HepG2 (cell line): Measurements from ENCODE around the gene PLIN5. TPM values are rescaled to one million over a fixed set of nuclear protein-coding genes. Genes with fewer than 3 reads are reported as not detected.

Source experiments
- ATF2 ChIP-seq: sonication (generic); formaldehyde crosslinking; IDR thresholded peaks from 2 replicates; pipeline ENCODE4 v1.4.0; 2020; ENCODE audit warnings: missing genetic modification reagents
- ATF4 ChIP-seq, 2 experiments: fragments of 450-650 bp in 1 of 2; sonication (generic) in 1 of 2; formaldehyde crosslinking; IDR thresholded peaks; 2 replicates each; pipeline versions ENCODE4 v1.5.0 to v1.8.0; 2020 to 2022; ENCODE audit warnings: mild to moderate bottlenecking in 1 of 2, missing genetic modification reagents in 1 of 2
- GATAD2A ChIP-seq: IDR thresholded peaks from 2 replicates; pipeline ENCODE4 v1.6.1; 2016
- HDAC2 ChIP-seq: sonication (generic); formaldehyde crosslinking; IDR thresholded peaks from 2 replicates; pipeline ENCODE4 v1.4.0; 2020; ENCODE audit warnings: missing genetic modification reagents
- HMG20B ChIP-seq: conservative IDR thresholded peaks from 2 replicates; pipeline ENCODE4 v1.6.1; 2016; ENCODE audit warnings: missing genetic modification reagents, missing compliant biosample characterization
- IRF2 ChIP-seq: IDR thresholded peaks from 2 replicates; pipeline ENCODE4 v1.6.1; 2018; ENCODE audit warnings: missing genetic modification reagents, missing compliant biosample characterization
- PAXIP1 ChIP-seq: sonication (generic); formaldehyde crosslinking; conservative IDR thresholded peaks from 2 replicates; pipeline ENCODE4 v1.4.0; 2020; ENCODE audit warnings: mild to moderate bottlenecking, missing genetic modification reagents, moderate library complexity
- SAFB2 ChIP-seq: sonication (generic); formaldehyde crosslinking; IDR thresholded peaks from 2 replicates; pipeline ENCODE4 v1.5.1; 2020; ENCODE audit warnings: missing genetic modification reagents, low read depth, mild to moderate bottlenecking, borderline replicate concordance
- SOX6 ChIP-seq, 2 experiments: fragments of 450-650 bp in 1 of 2; sonication (generic) in 1 of 2; formaldehyde crosslinking in 1 of 2; IDR thresholded peaks; 2 replicates each; pipeline versions ENCODE4 v1.4.0 to v1.6.1; 2017 to 2020; ENCODE audit warnings: antibody characterized with exemption in 1 of 2, mild to moderate bottlenecking in 1 of 2, missing genetic modification reagents in 1 of 2
- TBX2 ChIP-seq: sonication (generic); formaldehyde crosslinking; IDR thresholded peaks from 2 replicates; pipeline ENCODE4 v1.5.0; 2020; ENCODE audit warnings: missing genetic modification reagents, mild to moderate bottlenecking, borderline replicate concordance
- ZFYVE20 ChIP-seq: sonication (generic); formaldehyde crosslinking; IDR thresholded peaks from 2 replicates; pipeline ENCODE4 v1.8.0; 2023; ENCODE audit warnings: low read depth, mild to moderate bottlenecking, moderate library complexity, missing genetic modification reagents, borderline replicate concordance
- ZNF616 ChIP-seq: sonication (generic); formaldehyde crosslinking; IDR thresholded peaks from 2 replicates; pipeline ENCODE4 v1.5.0; 2020; ENCODE audit warnings: low read depth, mild to moderate bottlenecking, missing genetic modification reagents
- ZNF781 ChIP-seq: sonication (generic); formaldehyde crosslinking; IDR thresholded peaks from 2 replicates; pipeline ENCODE4 v1.5.1; 2020; ENCODE audit warnings: borderline replicate concordance, mild to moderate bottlenecking, missing genetic modification reagents; ENCODE audit errors: not compliant biosample characterization
- polyA plus RNA-seq, 8 experiments: library from polyadenylated mRNA; depleted of rRNA in 3 of 8; stranded (reverse) in 7 of 8; unstranded in 1 of 8; fragments of >200 nt; fragmentation: Illumina TruSeq in 4 of 8; extraction: Trizol in 4 of 8; gene quantifications; 2 replicates each; pipeline versions ENCODE4 v1.2.1 to v1.2.3, GENCODE V29; 2011 to 2016; ENCODE audit warnings: low read depth in 4 of 8, missing spikeins in 1 of 8, mixed read lengths in 1 of 8; ENCODE audit not compliant: insufficient read depth in 1 of 8
- total RNA-seq, 5 experiments: library from RNA; depleted of rRNA; stranded (reverse); fragments of >200 nt; fragmentation: Illumina TruSeq; extraction: Trizol; gene quantifications; 2 replicates each; pipeline ENCODE4 v1.2.3, GENCODE V29; 2016; ENCODE audit warnings: low read depth in 1 of 5
- TF ChIP-seq, protein P1 (sequence below): sonication (generic); formaldehyde crosslinking; IDR thresholded peaks from 2 replicates; pipeline ENCODE4 v1.8.0; 2022; ENCODE audit warnings: missing genetic modification reagents, mild to moderate bottlenecking, moderate library complexity, borderline replicate concordance
- TF ChIP-seq, protein P2 (sequence below): sonication (generic); formaldehyde crosslinking; IDR thresholded peaks from 2 replicates; pipeline ENCODE4 v1.8.1; 2023; ENCODE audit warnings: missing genetic modification reagents, inconsistent platforms, borderline replicate concordance

PLIN5 gene
- total and polyA plus RNA-seq, 2 of the 13 experiments (the other 11 are each of a cell fraction or from before 2014, with no cell fraction given), result 1.8 to 4.8 TPM

- TF ChIP-seq, protein P1, sequence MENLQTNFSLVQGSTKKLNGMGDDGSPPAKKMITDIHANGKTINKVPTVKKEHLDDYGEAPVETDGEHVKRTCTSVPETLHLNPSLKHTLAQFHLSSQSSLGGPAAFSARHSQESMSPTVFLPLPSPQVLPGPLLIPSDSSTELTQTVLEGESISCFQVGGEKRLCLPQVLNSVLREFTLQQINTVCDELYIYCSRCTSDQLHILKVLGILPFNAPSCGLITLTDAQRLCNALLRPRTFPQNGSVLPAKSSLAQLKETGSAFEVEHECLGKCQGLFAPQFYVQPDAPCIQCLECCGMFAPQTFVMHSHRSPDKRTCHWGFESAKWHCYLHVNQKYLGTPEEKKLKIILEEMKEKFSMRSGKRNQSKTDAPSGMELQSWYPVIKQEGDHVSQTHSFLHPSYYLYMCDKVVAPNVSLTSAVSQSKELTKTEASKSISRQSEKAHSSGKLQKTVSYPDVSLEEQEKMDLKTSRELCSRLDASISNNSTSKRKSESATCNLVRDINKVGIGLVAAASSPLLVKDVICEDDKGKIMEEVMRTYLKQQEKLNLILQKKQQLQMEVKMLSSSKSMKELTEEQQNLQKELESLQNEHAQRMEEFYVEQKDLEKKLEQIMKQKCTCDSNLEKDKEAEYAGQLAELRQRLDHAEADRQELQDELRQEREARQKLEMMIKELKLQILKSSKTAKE, result no peak; the same call in 1 of the 2 replicates
- TF ChIP-seq SOX6 (IDR thresholded peaks at IDR 0.05) (no peak), SOX6 (CRISPR knock-in tag; IDR thresholded peaks at IDR 0.05) (peak; percentile 70; the same call in 1 of the 2 replicates), ATF4 (CRISPR knock-in tag; IDR thresholded peaks at IDR 0.05) (0 out of 4 replicates have a peak, but pooled peaks of 1 of the 2 experiments have one; percentile 28), HDAC2 (peak; percentile 63), GATAD2A (peak; percentile 81), ZFYVE20 (CRISPR knock-in tag) (no peak), ATF2 (no peak), IRF2 (peak; percentile 67; the same call in 1 of the 2 replicates), PAXIP1 (CRISPR knock-in tag) (peak; percentile 66), SAFB2 (no peak), TBX2 (no peak; the same call in 1 of the 2 replicates), ZNF781 (CRISPR knock-in tag) (peak; percentile 58), ZNF616 (CRISPR knock-in tag) (no peak), HMG20B (no peak)
- TF ChIP-seq, protein P2, sequence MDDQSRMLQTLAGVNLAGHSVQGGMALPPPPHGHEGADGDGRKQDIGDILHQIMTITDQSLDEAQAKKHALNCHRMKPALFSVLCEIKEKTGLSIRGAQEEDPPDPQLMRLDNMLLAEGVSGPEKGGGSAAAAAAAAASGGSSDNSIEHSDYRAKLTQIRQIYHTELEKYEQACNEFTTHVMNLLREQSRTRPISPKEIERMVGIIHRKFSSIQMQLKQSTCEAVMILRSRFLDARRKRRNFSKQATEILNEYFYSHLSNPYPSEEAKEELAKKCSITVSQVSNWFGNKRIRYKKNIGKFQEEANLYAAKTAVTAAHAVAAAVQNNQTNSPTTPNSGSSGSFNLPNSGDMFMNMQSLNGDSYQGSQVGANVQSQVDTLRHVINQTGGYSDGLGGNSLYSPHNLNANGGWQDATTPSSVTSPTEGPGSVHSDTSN (CRISPR knock-in tag), result no peak
Observed at GRCh38 chr19:4539693-4540581, 4.9 kb upstream of the PLIN5 start, which contains the start of gene LRG1 (continued).
